Stimulated activated CD8-positive, alpha-beta memory T cell treated with anti-CD3 and anti-CD28 coated beads, Interleukin-7, amount 100 ng/mL, for 24 hours (primary cell): Measurements from ENCODE around the gene LAMB1.
"Not testable (repeated sequence)": the region's sequence is repeated elsewhere in the genome, so short reads cannot be mapped to it uniquely, and the experiment has no call there.

ENCODE experiments used
- DNase-seq: peaks from one replicate; pipeline ENCODE4 v3.0.0-alpha.2; 2020; ENCODE audit warnings: low read depth

The LAMB1 gene

DNA sequence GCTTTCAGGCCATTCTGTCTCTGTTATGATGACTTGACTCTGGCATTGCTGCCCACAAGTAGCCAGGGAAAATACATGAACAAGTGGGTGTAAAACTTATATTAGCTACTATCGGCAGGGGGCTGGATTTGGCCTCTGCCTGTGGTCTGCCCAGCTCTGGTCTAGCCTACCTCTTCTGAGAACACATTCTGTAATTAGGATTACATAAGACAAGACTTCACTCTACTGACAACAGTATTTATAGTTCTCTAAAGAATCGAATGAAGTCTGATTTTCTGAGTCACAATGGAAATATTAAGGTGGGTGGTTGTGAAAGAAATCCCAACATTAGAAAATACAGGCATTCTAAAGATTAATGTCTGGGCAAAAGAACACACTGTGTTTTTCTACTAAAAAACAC, 56.5 kb downstream of the LAMB1 start:
- no peak for DNase-seq

GRCh38 chr7:107945332-107945731, 57.6 kb downstream of the LAMB1 start:
- DNase-seq, result no peak

- DNase-seq, result no peak
Observed at GRCh38 chr7:107944411-107945169, 58.4 kb downstream of the LAMB1 start.

GRCh38 chr7:107943018-107943417, 59.9 kb downstream of the LAMB1 start:
- no peak for DNase-seq

- no peak for DNase-seq
Observed at GRCh38 chr7:107940951-107941350, 62.0 kb downstream of the LAMB1 start.

DNA sequence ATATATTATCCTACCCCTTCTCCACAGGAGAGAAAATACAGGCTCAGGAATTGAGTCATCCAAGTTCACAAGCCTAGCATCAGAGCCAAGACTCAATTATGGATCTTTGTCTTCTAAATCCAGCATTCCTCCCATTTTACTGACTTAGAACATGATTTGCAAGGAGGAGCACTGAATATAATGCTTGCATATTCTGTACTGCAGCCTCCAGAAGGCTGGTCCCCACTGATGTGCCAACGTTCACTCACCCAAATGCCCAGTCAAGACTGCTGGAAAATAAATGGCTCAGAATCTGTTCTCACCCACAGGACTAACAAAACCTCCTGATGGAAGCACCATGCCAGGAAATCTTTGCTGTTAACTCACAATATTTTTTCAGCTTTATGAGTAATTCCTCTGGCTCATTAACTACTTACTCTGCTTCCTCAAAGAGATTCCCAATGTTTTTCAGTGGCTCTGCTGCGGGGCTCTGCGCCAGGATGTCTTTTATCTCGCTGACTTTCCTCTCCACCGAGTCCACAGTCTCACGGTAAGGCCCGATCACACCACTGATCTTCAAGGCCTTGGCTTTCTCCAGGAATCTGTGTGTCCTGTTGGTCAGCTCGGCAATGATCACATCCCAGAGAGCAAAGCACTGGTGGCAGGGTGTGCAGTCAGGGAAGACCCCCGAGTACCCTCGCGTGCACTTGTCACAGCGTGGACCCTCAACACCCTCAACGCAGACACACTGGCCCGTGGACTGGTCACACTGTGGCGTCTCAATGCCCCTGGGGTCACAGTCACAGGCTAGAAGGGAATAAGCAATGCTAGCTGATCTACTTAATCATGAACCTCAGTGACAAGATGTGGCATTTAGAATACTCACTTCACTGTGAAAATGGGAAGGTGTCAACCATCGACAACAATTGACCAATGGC, 63.1 kb downstream of the LAMB1 start:
- DNase-seq, result no peak

- no peak for DNase-seq
Observed at GRCh38 chr7:107938456-107939250, 64.3 kb downstream of the LAMB1 start.

DNA sequence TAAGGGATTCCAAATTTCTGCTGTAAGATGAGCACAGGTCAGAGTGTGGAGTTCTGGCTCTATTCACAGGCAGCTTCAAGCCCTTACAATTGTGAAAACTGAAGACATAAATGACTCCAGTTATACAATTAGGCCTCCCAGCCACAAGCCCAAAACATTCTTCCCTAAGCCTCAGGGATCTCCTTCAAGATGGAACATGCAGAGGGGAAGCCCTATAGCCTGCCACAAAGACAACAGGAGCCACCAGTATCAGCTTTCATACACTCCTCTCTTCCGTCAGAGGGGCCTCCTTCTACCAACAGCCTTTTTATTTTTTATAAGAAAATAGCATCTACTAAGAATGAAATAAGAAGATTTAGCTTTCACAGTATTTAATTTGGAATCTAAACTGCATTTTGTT, 65.4 kb downstream of the LAMB1 start:
- DNase-seq, result no peak

DNA sequence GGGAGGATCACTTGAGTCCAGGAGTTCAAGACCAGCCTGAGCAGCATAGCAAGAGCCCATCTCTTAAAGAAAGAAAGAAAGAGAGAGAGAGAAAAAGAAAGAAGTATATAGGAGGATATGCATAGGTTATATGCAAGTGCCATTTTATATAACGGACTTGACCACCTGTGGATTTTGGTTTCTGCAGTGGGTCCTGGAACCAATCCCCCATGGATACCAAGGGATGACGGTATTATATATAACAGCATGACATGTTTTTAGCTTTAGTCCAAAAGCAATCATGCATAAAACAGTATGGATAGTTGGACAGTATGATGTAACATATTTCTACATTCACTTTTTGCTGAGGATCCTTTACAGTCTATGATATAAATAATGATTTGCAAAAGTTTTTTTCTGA, 66.6 kb downstream of the LAMB1 start:
- no peak for DNase-seq

GRCh38 chr7:107934991-107935770, 67.8 kb downstream of the LAMB1 start:
- DNase-seq, result no peak

- no peak for DNase-seq
Observed at GRCh38 chr7:107933386-107934013, 69.5 kb downstream of the LAMB1 start.

GRCh38 chr7:107932805-107933204, 70.2 kb downstream of the LAMB1 start:
- no peak for DNase-seq

DNA sequence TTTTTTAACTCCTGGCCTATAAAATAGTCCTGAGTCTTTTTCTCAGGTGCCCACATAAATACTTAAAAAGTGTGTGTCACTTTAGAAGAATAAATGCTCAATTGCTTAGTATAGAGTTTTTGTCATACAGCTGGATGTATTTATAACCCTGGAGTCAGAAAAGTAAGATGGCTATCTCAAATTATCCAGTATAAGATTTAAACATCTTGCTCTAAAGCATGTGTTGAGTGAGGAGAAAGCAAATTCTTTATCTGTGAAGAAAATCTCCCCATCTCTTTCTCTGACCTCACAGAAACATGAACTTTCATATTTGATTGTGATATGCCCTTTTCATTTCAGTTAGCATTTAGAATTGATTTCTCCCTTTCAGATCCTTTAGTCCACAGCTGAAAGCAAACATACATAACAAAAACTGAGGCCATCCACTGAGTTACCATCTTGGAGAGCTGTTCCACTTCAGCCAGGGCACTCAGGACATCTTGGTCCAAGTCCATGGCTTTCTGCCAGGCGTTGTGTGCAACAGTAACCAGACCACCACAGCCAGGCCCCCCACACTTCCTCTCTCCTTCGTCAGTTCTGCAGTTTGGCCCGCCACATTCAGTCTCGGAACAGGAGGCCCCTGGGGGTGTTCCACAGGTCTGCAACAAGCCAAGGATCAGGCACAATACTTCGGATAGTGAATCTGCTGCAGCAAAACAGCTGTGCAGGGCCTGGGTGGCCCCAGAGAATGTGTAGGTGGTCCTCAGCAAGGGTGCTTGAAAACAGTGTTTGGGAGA, 71.0 kb downstream of the LAMB1 start:
- DNase-seq, result no peak

GRCh38 chr7:107926481-107926880, 76.5 kb downstream of the LAMB1 start:
- no peak for DNase-seq

- no peak for DNase-seq
Observed at GRCh38 chr7:107924841-107925504, 78.0 kb downstream of the LAMB1 start.

DNA sequence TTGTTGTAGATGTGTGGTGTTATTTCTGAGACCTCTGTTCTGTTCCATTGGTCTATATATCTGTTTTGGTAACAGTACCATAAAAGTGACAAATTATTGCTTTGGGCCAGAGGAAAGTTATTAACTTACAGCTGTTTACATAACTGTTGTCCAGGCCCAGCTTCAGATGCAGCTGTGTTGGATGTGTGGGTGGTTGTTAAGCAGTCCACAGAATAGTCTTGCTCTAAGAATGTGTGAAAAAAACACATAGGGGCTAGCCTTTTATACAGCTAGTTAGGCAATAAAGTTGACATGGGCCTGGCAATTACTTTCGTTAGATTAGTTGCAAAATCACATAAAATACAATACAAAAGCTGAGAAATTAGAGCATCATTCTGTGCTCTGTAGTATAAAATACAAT, 80.1 kb downstream of the LAMB1 start:
- DNase-seq, result no peak

GRCh38 chr7:107921826-107922225, 81.1 kb downstream of the LAMB1 start:
- not testable (repeated sequence) for DNase-seq

DNA sequence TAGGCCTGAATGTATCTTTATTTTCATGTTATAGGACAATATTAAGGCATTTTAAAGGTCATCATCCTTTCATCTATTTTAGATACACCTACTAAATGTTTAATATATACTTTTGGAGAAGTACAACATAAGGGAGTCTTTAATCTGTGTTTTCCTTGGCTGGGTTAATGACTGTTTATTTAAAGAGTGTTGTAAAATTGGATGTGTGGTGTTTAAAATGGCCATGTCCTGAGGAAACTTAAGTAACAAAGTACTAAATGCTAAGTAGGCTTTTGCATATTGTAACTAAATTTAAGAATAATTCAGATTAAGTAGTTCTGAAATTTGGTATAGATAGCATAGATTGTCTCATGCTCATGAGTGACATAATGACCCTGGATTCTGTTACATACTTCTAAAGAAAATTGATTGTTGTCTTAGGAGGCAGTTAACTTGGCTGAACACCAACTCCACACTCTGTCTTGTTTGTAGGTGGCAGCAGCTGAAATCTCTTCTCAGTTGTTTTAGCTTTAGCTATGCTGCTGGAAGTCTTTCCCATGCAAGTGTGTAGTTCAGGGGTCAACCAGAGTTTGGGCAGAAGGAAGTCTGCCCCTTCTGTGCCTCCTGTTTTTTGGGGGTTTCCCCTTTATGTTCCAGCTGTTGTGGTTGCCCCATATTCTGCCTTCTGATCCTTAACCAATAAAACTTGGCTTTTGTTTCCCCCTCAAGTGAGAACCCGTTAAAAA, 82.8 kb downstream of the LAMB1 start:
- DNase-seq, result no peak

- no peak for DNase-seq
Observed at GRCh38 chr7:107918948-107919347, 84.0 kb downstream of the LAMB1 start.
